Adrenal gland (tissue), 12 donors: ENCODE data around the gene DEK. TPM values are rescaled to one million over a fixed set of nuclear protein-coding genes. Genes with fewer than 3 reads are reported as not detected.

Experiments used
- DNase-seq, 7 donors: peaks; one replicate each; pipeline ENCODE4 v3.0.0-alpha.2; 2019 to 2020
- H3K27ac ChIP-seq, 5 donors: fragments of 200-600 bp; sonication (generic) in 4 of 5; 1 replicate in 3 of 5; 2 replicates in 2 of 5; pipeline versions ENCODE4 v1.5.1 to v1.8.0; 2016 to 2020; ENCODE audit warnings: mild to moderate bottlenecking in 1 of 5
- H3K27me3 ChIP-seq: fragments of 200-600 bp; 2 replicates; pipeline ENCODE4 v1.8.0; 2021
- H3K36me3 ChIP-seq, 2 donors: fragments of 200-600 bp; replicated peaks in 1 of 2; 1 replicate in 1 of 2; 2 replicates in 1 of 2; pipeline versions ENCODE4 v1.5.1 to v1.8.0; 2018 to 2022
- H3K4me1 ChIP-seq, 2 donors: fragments of 200-600 bp; replicated peaks in 1 of 2; 1 replicate in 1 of 2; 2 replicates in 1 of 2; pipeline versions ENCODE4 v1.5.1 to v1.8.0; 2018 to 2021
- H3K4me3 ChIP-seq, 4 donors: fragments of 200-600 bp; sonication (generic) in 3 of 4; one replicate each; pipeline ENCODE4 v1.5.1; 2016 to 2018
- H3K9me3 ChIP-seq, 3 donors: fragments of 200-600 bp; sonication (generic) in 1 of 3; replicated peaks in 1 of 3; 1 replicate in 2 of 3; 2 replicates in 1 of 3; pipeline versions ENCODE4 v1.5.1 to v1.8.0; 2016 to 2021
- POLR2A ChIP-seq, 2 donors: fragments of 450-650 bp; IDR thresholded peaks; one replicate each; pipeline ENCODE4 v1.6.1; 2017; ENCODE audit warnings: antibody characterized with exemption in 2 of 2, mild to moderate bottlenecking in 2 of 2, moderate library complexity in 1 of 2
- WGBS, 4 donors: extraction: QIAGEN DNeasy Blood & Tissue Kit in 2 of 4; methylation state at CpG; one replicate each; pipeline versions ENCODE4 v1.1.5 to v1.1.7; 2013 to 2017; 5-methylcytosine and 5-hydroxymethylcytosine counted together
- intact Hi-C, 2 donors: fragments of 100-400 bp; cut with DNase I; formaldehyde crosslinking; loops; one replicate each; pipeline versions ENCODE4 v1.14.1 to v1.15.0; 2022 to 2023
- polyA plus RNA-seq, 3 donors: library from polyadenylated mRNA; stranded (reverse); fragments of 200-250 nt in 2 of 3; fragments of 350-450 nt in 1 of 3; fragmentation: Illumina TruSeq in 1 of 3; extraction: RNeasy Lipid Tissue Mini Kit (QIAGEN cat#74804) in 1 of 3; gene quantifications; one replicate each; pipeline ENCODE4 v1.2.3, GENCODE V29; 2013 to 2014
- total RNA-seq, 9 donors: library from RNA; depleted of rRNA in 4 of 9; stranded (reverse); fragments of >200 nt in 4 of 9; fragments of 120-200 nt in 1 of 9; fragmentation: NEBNext Ultra II Directional in 1 of 9; extraction: Animal tissue kit (Norgen Biotek cat#: 25700) in 1 of 9; gene quantifications; one replicate each; pipeline versions ENCODE4 v1.1.0 to v1.2.4, GENCODE V29; 2013 to 2023
- TF ChIP-seq, protein P1 (sequence below), 6 experiments: fragments of 450-650 bp in 4 of 6; fragments of 200-600 bp in 2 of 6; sonication (generic) in 1 of 6; IDR thresholded peaks; 1 replicate in 5 of 6; 2 replicates in 1 of 6; pipeline versions ENCODE4 v1.5.1 to v1.8.0; 2016 to 2021; ENCODE audit warnings: antibody characterized with exemption in 6 of 6, mild to moderate bottlenecking in 2 of 6, moderate library complexity in 1 of 6
- donor health status: healthy with polysubstance abuse.
- donor health status: Bipolar disorder and iron deficiency.
- donor health status: DM: yes; HTN: yes; CAD: no.
- donor health status: DM: no; HTN: no; CAD: no.
- donor health status: DM: no; HTN: no; CAD: no.
- donor health status: DM: yes; HTN: yes; CAD: no.

The DEK gene
- total and polyA plus RNA-seq, 12 donors: 15.7 to 103 (median 61.3) TPM

- TF ChIP-seq POLR2A (IDR thresholded peaks at IDR 0.05): no peak
- TF ChIP-seq, protein P1, sequence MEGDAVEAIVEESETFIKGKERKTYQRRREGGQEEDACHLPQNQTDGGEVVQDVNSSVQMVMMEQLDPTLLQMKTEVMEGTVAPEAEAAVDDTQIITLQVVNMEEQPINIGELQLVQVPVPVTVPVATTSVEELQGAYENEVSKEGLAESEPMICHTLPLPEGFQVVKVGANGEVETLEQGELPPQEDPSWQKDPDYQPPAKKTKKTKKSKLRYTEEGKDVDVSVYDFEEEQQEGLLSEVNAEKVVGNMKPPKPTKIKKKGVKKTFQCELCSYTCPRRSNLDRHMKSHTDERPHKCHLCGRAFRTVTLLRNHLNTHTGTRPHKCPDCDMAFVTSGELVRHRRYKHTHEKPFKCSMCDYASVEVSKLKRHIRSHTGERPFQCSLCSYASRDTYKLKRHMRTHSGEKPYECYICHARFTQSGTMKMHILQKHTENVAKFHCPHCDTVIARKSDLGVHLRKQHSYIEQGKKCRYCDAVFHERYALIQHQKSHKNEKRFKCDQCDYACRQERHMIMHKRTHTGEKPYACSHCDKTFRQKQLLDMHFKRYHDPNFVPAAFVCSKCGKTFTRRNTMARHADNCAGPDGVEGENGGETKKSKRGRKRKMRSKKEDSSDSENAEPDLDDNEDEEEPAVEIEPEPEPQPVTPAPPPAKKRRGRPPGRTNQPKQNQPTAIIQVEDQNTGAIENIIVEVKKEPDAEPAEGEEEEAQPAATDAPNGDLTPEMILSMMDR (IDR thresholded peaks at IDR 0.05): no peak
- Histone ChIP-seq H3K27me3 (no peaks in the 10 kb centered on the region), H3K9me3 (no peaks in the 10 kb centered on the region), H3K4me3 (no peak overlapping the region), H3K36me3 (no peaks in the 10 kb centered on the region), H3K27ac (no peak overlapping the region), H3K4me1 (no peaks in the 10 kb centered on the region)
- 59 to 71% (median 67%) methylated on average over 4 of the region's 4 CpGs for WGBS, 4 donors
- DNase-seq: peak in 1 of 7 donors; percentile 19
- intact Hi-C loops: no loop called here
Measured at GRCh38 chr6:18183766-18184165, 80.6 kb downstream of the DEK start.

DNA sequence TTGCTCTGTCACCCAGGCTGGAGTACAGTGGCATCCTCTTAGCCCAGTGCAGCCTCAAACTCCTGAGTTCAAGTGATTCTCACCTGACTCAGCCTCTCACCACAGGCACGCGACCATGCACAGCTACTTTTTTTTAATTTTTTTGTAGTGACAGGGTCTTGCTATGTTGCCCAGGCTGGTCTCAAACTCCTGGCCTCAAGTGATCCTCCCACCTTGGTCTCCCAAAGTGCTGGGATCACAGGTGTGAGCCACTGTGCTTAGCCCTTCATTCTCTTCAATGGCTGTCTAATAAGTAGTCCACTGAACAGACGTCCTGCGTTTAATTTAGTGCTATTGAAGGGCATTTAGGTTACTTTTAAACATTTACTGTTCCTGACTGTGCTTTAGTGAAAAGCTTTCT lies 81.8 kb downstream of the DEK start:
- Histone ChIP-seq H3K4me1 (no peaks in the 10 kb centered on the region), H3K36me3 (no peaks in the 10 kb centered on the region), H3K4me3 (no peak overlapping the region), H3K27ac (no peak overlapping the region), H3K9me3 (no peaks in the 10 kb centered on the region), H3K27me3 (no peaks in the 10 kb centered on the region)
- no peak for TF ChIP-seq POLR2A (IDR thresholded peaks at IDR 0.05)
- TF ChIP-seq, protein P1 (IDR thresholded peaks at IDR 0.05): no peak
- WGBS, 4 donors: 73 to 95% (median 81%) methylated on average over 4 of the region's 4 CpGs
- no peak for DNase-seq
- intact Hi-C loops: no loop called here

DNA sequence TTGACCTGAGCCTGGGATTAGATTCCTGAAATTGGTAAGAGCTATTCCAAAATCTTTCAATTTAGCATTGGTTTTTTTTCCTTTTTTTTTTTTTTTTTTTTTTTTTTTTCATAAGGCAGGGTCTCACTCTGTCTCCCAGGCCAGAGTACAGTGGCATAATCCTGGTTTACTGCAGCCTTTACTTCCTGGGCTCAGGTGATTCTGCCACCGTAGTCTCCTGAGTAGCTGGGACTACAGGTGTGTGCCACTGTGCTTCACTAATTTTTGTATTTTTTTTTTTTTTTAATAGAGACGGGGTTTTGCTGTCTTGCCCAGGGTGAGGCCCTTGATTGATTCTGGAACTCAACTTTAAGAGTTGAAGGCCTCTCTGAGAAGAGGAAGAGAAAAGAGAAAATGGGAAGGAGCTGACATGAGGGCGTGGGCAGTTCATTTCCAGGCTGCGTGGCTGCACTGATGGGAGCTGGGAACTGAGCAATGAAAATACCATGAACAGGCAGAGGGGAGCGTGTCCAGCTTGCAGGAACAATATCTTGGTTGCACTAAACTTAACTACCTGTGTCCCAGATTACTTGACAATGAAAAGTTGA lies 84.5 kb downstream of the DEK start:
- no peaks in the 10 kb centered on the region for H3K4me1 ChIP-seq
- H3K27me3 ChIP-seq: no peaks in the 10 kb centered on the region
- H3K27ac ChIP-seq: no peak overlapping the region
- H3K36me3 ChIP-seq: no peaks in the 10 kb centered on the region
- no peak for DNase-seq
- intact Hi-C loops: no loop called here
- no peak for TF ChIP-seq POLR2A (IDR thresholded peaks at IDR 0.05)
- TF ChIP-seq, protein P1 (IDR thresholded peaks at IDR 0.05): no peak
- H3K4me3 ChIP-seq: no peak overlapping the region
- WGBS, 4 donors: 72 to 79% (median 75%) methylated on average over 5 of the region's 5 CpGs
- H3K9me3 ChIP-seq: no peaks in the 10 kb centered on the region

DNA sequence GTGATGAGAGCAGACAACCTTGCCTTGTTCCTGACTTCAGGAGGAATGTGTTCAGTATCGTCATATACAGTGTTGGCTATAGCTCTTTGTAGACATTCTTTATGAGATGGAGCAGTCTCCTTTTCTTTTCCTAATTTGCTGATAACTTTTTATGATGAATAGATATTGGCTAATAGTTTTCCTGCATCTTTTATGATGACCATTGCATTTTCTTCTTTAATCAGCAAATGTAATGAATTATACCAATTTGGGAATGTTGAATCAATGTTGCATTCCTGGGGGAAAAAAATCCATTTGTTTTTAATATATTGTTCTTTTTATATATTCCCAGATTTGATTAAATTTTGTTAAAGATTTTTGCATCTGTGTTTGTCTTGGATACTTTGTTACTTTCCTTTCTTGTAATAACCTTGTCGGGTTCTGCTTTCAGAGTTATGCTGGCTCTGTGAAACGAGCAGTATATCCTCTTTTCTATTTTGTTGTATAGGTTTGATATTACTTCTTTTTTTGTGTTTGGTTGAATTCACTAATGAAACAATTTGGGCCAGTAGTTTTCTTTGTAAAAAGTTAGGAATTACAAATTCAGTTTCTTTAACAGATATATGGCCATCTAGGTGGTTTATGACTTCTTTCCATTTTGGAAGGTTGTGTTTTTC lies 85.2 kb downstream of the DEK start:
- no peak overlapping the region for H3K4me3 ChIP-seq
- DNase-seq: no peak
- intact Hi-C loops: no loop called here
- 80 to 87% (median 82%) methylated on average over 3 of the region's 3 CpGs for WGBS, 4 donors
- H3K4me1 ChIP-seq: no peaks in the 10 kb centered on the region
- H3K27ac ChIP-seq: no peak overlapping the region
- no peaks in the 10 kb centered on the region for H3K27me3 ChIP-seq
- TF ChIP-seq, protein P1 (IDR thresholded peaks at IDR 0.05): no peak
- TF ChIP-seq POLR2A (IDR thresholded peaks at IDR 0.05): no peak
- H3K9me3 ChIP-seq: no peaks in the 10 kb centered on the region
- H3K36me3 ChIP-seq: no peaks in the 10 kb centered on the region
